PFSK-1 (cell line): Measurements from ENCODE around the gene SPTBN4.
A peak's percentile ranks its signal among the peaks of the same experiment; 100 is the strongest.

Experiments used
- FOXP2 ChIP-seq: optimal IDR thresholded peaks from 2 replicates; pipeline ENCODE3; 2011; ENCODE audit warnings: borderline replicate concordance, control low read depth, inconsistent platforms; ENCODE audit not compliant: insufficient read depth; ENCODE audit errors: extremely low read length, extremely low read depth
- POLR2AphosphoS5 ChIP-seq: IDR thresholded peaks from 2 replicates; pipeline ENCODE4 v1.6.1; 2012; ENCODE audit warnings: low read depth, mild to moderate bottlenecking, control low read depth, low read length, moderate library complexity
- SIN3A ChIP-seq: IDR thresholded peaks from 2 replicates; pipeline ENCODE4 v1.6.1; 2012; ENCODE audit warnings: mild to moderate bottlenecking, low read length, moderate library complexity, borderline replicate concordance; ENCODE audit not compliant: insufficient read depth
- TAF1 ChIP-seq: IDR thresholded peaks from 2 replicates; pipeline ENCODE4 v1.6.1; 2012; ENCODE audit warnings: low read length, control low read depth, borderline replicate concordance; ENCODE audit not compliant: insufficient read depth
- TF ChIP-seq, protein P1 (sequence below), 2 experiments: IDR thresholded peaks; 2 replicates each; pipeline versions ENCODE4 v1.6.1 to v1.8.0; 2011 to 2012; ENCODE audit warnings: low read depth in 2 of 2, low read length in 2 of 2, control low read depth in 1 of 2, inconsistent platforms in 1 of 2, mild to moderate bottlenecking in 1 of 2, moderate library complexity in 1 of 2; ENCODE audit not compliant: insufficient read depth in 1 of 2

The SPTBN4 gene

GRCh38 chr19:40594657-40595091 lies 127.9 kb downstream of the SPTBN4 start:
- TF ChIP-seq, protein P1, sequence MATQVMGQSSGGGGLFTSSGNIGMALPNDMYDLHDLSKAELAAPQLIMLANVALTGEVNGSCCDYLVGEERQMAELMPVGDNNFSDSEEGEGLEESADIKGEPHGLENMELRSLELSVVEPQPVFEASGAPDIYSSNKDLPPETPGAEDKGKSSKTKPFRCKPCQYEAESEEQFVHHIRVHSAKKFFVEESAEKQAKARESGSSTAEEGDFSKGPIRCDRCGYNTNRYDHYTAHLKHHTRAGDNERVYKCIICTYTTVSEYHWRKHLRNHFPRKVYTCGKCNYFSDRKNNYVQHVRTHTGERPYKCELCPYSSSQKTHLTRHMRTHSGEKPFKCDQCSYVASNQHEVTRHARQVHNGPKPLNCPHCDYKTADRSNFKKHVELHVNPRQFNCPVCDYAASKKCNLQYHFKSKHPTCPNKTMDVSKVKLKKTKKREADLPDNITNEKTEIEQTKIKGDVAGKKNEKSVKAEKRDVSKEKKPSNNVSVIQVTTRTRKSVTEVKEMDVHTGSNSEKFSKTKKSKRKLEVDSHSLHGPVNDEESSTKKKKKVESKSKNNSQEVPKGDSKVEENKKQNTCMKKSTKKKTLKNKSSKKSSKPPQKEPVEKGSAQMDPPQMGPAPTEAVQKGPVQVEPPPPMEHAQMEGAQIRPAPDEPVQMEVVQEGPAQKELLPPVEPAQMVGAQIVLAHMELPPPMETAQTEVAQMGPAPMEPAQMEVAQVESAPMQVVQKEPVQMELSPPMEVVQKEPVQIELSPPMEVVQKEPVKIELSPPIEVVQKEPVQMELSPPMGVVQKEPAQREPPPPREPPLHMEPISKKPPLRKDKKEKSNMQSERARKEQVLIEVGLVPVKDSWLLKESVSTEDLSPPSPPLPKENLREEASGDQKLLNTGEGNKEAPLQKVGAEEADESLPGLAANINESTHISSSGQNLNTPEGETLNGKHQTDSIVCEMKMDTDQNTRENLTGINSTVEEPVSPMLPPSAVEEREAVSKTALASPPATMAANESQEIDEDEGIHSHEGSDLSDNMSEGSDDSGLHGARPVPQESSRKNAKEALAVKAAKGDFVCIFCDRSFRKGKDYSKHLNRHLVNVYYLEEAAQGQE (IDR thresholded peaks at IDR 0.05; ENCODE audit: insufficient read depth in 1 of 2, low read depth in 2 of 2, low read length in 2 of 2), result no peak
- no peak for TF ChIP-seq FOXP2
- no peak for TF ChIP-seq TAF1
- TF ChIP-seq POLR2AphosphoS5, result no peak
- TF ChIP-seq SIN3A, result no peak

DNA sequence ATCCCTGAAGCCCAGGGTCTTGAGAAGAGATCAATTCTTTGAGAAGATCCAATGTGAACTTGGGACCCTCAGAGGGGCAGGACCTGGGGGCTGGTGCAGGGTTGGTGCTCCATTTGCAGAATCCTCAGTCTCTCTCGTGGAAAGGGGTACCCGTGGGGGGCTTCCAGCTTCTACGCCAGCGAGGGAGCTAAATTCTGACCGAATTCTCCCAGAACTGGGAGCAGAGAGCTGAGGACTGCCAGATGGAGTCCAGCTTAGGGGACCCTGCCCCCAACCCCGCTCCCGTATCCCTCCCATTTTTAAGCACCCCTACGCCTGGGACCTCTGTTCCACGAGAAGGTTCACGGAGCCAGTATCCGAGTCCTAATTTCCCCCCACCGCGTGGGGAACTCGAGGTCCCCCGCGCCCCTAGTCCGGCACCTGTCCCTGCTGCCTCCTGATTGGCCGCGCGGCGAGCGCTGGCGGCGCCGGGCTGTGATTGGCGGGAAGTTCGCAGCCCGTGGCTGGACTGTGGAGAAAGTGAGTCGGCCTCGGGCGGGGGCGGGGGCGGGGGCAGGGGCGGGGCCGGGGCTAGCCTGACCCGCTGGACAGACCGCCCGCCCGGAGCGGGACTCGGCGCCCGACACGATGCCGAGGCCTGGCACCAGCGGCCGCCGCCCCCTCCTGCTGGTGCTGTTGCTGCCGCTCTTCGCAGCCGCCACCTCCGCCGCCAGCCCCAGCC lies 130.0 kb downstream of the SPTBN4 start:
- TF ChIP-seq TAF1 (no peak), POLR2AphosphoS5 (peak; percentile 46; the same call in 1 of the 2 replicates), FOXP2 (peak; percentile 20), SIN3A (no peak)

DNA sequence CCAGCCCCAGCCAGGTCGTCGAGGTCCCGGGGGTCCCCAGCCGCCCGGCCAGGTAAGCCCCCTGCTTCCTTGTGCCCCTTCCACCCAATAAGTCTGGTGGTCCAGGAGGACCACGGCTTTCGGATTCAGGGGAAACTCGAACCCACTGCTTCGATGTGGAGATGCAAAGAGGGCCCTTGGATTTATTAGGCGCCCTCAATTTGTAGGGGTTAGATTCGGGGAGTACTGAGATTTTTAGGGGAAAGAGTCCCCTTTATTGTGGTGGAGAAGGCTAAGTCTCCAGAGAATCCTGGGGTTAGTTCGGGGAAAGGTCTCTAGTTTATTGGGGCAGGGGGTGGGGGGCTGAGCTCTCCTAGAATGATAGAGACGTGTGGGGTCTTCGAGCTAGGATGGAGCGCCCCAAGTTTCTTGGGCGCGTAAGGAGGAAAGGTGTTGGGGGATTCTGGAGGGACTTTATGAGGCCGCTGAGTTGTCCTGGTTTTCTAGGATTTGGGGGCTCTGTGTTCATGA lies 130.6 kb downstream of the SPTBN4 start:
- TF ChIP-seq SIN3A (no peak), TAF1 (no peak), FOXP2 (no peak), POLR2AphosphoS5 (no peak)
- TF ChIP-seq, protein P1 (IDR thresholded peaks at IDR 0.05; ENCODE audit: insufficient read depth in 1 of 2, low read depth in 2 of 2, low read length in 2 of 2), result no peak

- no peak for TF ChIP-seq TAF1
- peak; percentile 63 for TF ChIP-seq FOXP2
- TF ChIP-seq SIN3A, result peak; percentile 85; the same call in 1 of the 2 replicates
- peak; percentile 63; the same call in 1 of the 2 replicates for TF ChIP-seq POLR2AphosphoS5
- TF ChIP-seq, protein P1 (IDR thresholded peaks at IDR 0.05; ENCODE audit: insufficient read depth in 1 of 2, low read depth in 2 of 2, low read length in 2 of 2), result 0 out of 4 replicates have a peak, but pooled peaks of 1 of the 2 experiments have one; percentile 40
Observed at GRCh38 chr19:40598121-40598917, 131.5 kb downstream of the SPTBN4 start.

GRCh38 chr19:40598918-40599307 lies 132.1 kb downstream of the SPTBN4 start:
- TF ChIP-seq POLR2AphosphoS5, result no peak
- no peak for TF ChIP-seq SIN3A
- TF ChIP-seq, protein P1 (IDR thresholded peaks at IDR 0.05; ENCODE audit: insufficient read depth in 1 of 2, low read depth in 2 of 2, low read length in 2 of 2), result 0 out of 4 replicates have a peak, but pooled peaks of 1 of the 2 experiments have one; percentile 2
- TF ChIP-seq FOXP2, result no peak
- TF ChIP-seq TAF1, result no peak
